Stimulated activated naive CD4-positive, alpha-beta T cell (primary cell): Measurements from ENCODE around the gene PDZD2.
"Not testable (repeated sequence)": the region's sequence is repeated elsewhere in the genome, so short reads cannot be mapped to it uniquely, and the experiment has no call there.

ENCODE experiments used
- DNase-seq, 6 experiments: peaks; one replicate each; lab custom pipeline; 2025; lab: John Stamatoyannopoulos, UW

Gene PDZD2

GRCh38 chr5:31770132-31770720, 131.3 kb downstream of the PDZD2 start:
- no peak for DNase-seq

- DNase-seq: no peak
Measured at GRCh38 chr5:31770998-31771397, 132.1 kb downstream of the PDZD2 start.

- no peak for DNase-seq
Measured at GRCh38 chr5:31771500-31771899, 132.6 kb downstream of the PDZD2 start.

GRCh38 chr5:31776294-31776693, 137.4 kb downstream of the PDZD2 start:
- not testable (repeated sequence) for DNase-seq

GRCh38 chr5:31776976-31777651, 138.2 kb downstream of the PDZD2 start:
- DNase-seq: no peak

GRCh38 chr5:31781772-31782171, 142.8 kb downstream of the PDZD2 start:
- DNase-seq: no peak

GRCh38 chr5:31783086-31783645, 144.2 kb downstream of the PDZD2 start:
- no peak for DNase-seq

- no peak for DNase-seq
Measured at GRCh38 chr5:31783731-31784130, 144.8 kb downstream of the PDZD2 start.

GRCh38 chr5:31786090-31786631, 147.2 kb downstream of the PDZD2 start:
- no peak for DNase-seq

- no peak for DNase-seq
Measured at GRCh38 chr5:31794009-31794408, 155.1 kb downstream of the PDZD2 start.

GRCh38 chr5:31798168-31798567, 159.2 kb downstream of the PDZD2 start:
- no peak for DNase-seq

GRCh38 chr5:31800351-31800750, 161.4 kb downstream of the PDZD2 start:
- DNase-seq: no peak

GRCh38 chr5:31805785-31806400, 167.0 kb downstream of the PDZD2 start:
- no peak for DNase-seq

GRCh38 chr5:31806561-31806960, 167.6 kb downstream of the PDZD2 start:
- DNase-seq: no peak

GRCh38 chr5:31807789-31808540, 169.0 kb downstream of the PDZD2 start:
- DNase-seq: no peak

- DNase-seq: no peak
Measured at GRCh38 chr5:31809050-31809870, 170.3 kb downstream of the PDZD2 start.

GRCh38 chr5:31811210-31811609, 172.3 kb downstream of the PDZD2 start:
- no peak for DNase-seq

- no peak for DNase-seq
Measured at GRCh38 chr5:31815376-31815775, 176.4 kb downstream of the PDZD2 start.

GRCh38 chr5:31819926-31820516, 181.1 kb downstream of the PDZD2 start:
- DNase-seq: no peak

- no peak for DNase-seq
Measured at GRCh38 chr5:31823472-31823871, 184.5 kb downstream of the PDZD2 start.
